Activated CD8-positive, alpha-beta T cell treated with anti-CD3 and anti-CD28 coated beads, Interleukin-2, amount 10 ng/mL, durations not matched to agents 7 days and 5 days (primary cell): Measurements from ENCODE around the gene TOP2A. TPM values are rescaled to one million over a fixed set of nuclear protein-coding genes. Genes with fewer than 3 reads are reported as not detected.

ENCODE experiments used
- ATAC-seq: fragments of 150-1000 bp; cut with Tn5 transposase; one replicate; pipeline ENCODE4 v1.10.0; 2021; ENCODE audit warnings: moderate library complexity
- CTCF ChIA-PET: fragments of 350-600 bp; sonication (Branson Sonifier 250); formaldehyde crosslinking; loops from one replicate; lab custom pipeline; 2021; ENCODE audit warnings: antibody characterized with exemption; lab: Charles Lee
- POLR2A ChIA-PET: fragments of 350-600 bp; sonication (Branson Sonifier 250); formaldehyde crosslinking; loops from one replicate; lab custom pipeline; 2021; ENCODE audit warnings: antibody characterized with exemption; lab: Charles Lee
- DNase-seq: peaks from one replicate; pipeline ENCODE4 v3.0.0-alpha.2; 2020
- H3K27ac Mint-ChIP-seq: one replicate; pipeline ENCODE4 v1.8.0; 2021; ENCODE audit warnings: mild to moderate bottlenecking, mixed read lengths
- H3K27me3 Mint-ChIP-seq: one replicate; pipeline ENCODE4 v1.8.0; 2021; ENCODE audit warnings: low read depth, mixed read lengths
- H3K36me3 Mint-ChIP-seq: one replicate; pipeline ENCODE4 v1.8.0; 2021; ENCODE audit warnings: low read depth, mixed read lengths
- H3K4me1 Mint-ChIP-seq: one replicate; pipeline ENCODE4 v1.8.0; 2021; ENCODE audit warnings: low read depth, mixed read lengths
- H3K4me3 Mint-ChIP-seq: one replicate; pipeline ENCODE4 v1.8.0; 2021; ENCODE audit warnings: mild to moderate bottlenecking, mixed read lengths
- H3K9me3 Mint-ChIP-seq: one replicate; pipeline ENCODE4 v1.8.0; 2022; ENCODE audit warnings: mixed read lengths; ENCODE audit not compliant: insufficient read depth
- total RNA-seq, 2 experiments: library from RNA; stranded (reverse); gene quantifications; one replicate each; pipeline ENCODE4 v1.2.3, GENCODE V29; 2021

Gene TOP2A
- total RNA-seq, 2 experiments from 2014 or later: 517 to 567 TPM

GRCh38 chr17:40443196-40443987 is 25.7 kb upstream of the TOP2A start, which contains the start of gene IGFBP4:
TSS of gene IGFBP4 (plus strand) at chr17:40443450. CDS start at chr17:40443736, 286 bp downstream.
- DNase-seq: peak; percentile 79
- Mint-ChIP-seq H3K4me3 (peak within 1 kb of the TSS; percentile 82), H3K27me3 (peaks cover 2% of the 10 kb centered on the region), H3K4me1 (peaks cover 56% of the 10 kb centered on the region), H3K27ac (peak within 1 kb of the TSS; percentile 92), H3K9me3 (no peaks in the 10 kb centered on the region), H3K36me3 (peaks cover 2% of the 10 kb centered on the region)
- CTCF ChIA-PET: interaction anchor here (0.8 to 5.9 kb wide), 20 partner anchors 9 to 141 kb away, joined by 3 to 78 read pairs (median 6); partner anchors contain the start of genes TNS4 and TOP2A
- peak; percentile 83 for ATAC-seq
- POLR2A ChIA-PET: interaction anchor here (0.6 to 3.3 kb wide), 8 partner anchors 14 to 530 kb away, joined by 3 to 36 read pairs (median 4); partner anchors contain the start of gene TOP2A

GRCh38 chr17:40442392-40443195 is 24.9 kb upstream of the TOP2A start:
- no peak overlapping the region for H3K27ac Mint-ChIP-seq
- H3K27me3 Mint-ChIP-seq: peaks cover 2% of the 10 kb centered on the region
- DNase-seq: no peak
- H3K9me3 Mint-ChIP-seq: no peaks in the 10 kb centered on the region
- ChIA-PET CTCF (interaction anchor here (1.6 to 5.9 kb wide), 6 partner anchors 8 to 92 kb away, joined by 3 to 78 read pairs (median 24); partner anchors contain the start of gene TOP2A), POLR2A (interaction anchor here (3.3 kb wide), 1 partner anchor 25 kb away, joined by 36 read pairs; the partner anchor contains the start of gene TOP2A)
- H3K4me3 Mint-ChIP-seq: peak overlapping the region; percentile 62
- H3K36me3 Mint-ChIP-seq: peaks cover 2% of the 10 kb centered on the region
- peaks cover 54% of the 10 kb centered on the region for H3K4me1 Mint-ChIP-seq
- no peak for ATAC-seq

GRCh38 chr17:40440166-40440565 is 22.5 kb upstream of the TOP2A start:
- Mint-ChIP-seq H3K4me3 (no peak overlapping the region), H3K4me1 (peaks cover 43% of the 10 kb centered on the region), H3K36me3 (no peaks in the 10 kb centered on the region), H3K9me3 (no peaks in the 10 kb centered on the region), H3K27me3 (peaks cover 2% of the 10 kb centered on the region), H3K27ac (no peak overlapping the region)
- ATAC-seq (no peak), DNase-seq (no peak)
- ChIA-PET CTCF (interaction anchor here (1.1 to 5.9 kb wide), 5 partner anchors 13 to 93 kb away, joined by 3 to 49 read pairs (median 3); partner anchors contain the start of gene TOP2A), POLR2A (interaction anchor here (1.3 kb wide), 1 partner anchor 24 kb away, joined by 3 read pairs; no protein-coding TSS in a partner anchor)

- no peaks in the 10 kb centered on the region for H3K9me3 Mint-ChIP-seq
- H3K27me3 Mint-ChIP-seq: peaks cover 4% of the 10 kb centered on the region
- peak; percentile 43 for DNase-seq
- no peak overlapping the region for H3K4me3 Mint-ChIP-seq
- H3K36me3 Mint-ChIP-seq: no peaks in the 10 kb centered on the region
- no peak overlapping the region for H3K27ac Mint-ChIP-seq
- CTCF ChIA-PET: interaction anchor here (0.8 to 5.1 kb wide), 11 partner anchors 10 to 123 kb away, joined by 3 to 35 read pairs (median 5); partner anchors contain the start of gene TOP2A
- peaks cover 30% of the 10 kb centered on the region for H3K4me1 Mint-ChIP-seq
- ATAC-seq: peak; percentile 48
- POLR2A ChIA-PET: interaction anchor here (0.9 to 1.3 kb wide), 3 partner anchors 12 to 96 kb away, joined by 3 to 6 read pairs (median 3); partner anchors contain the start of gene TOP2A
Measured at GRCh38 chr17:40437095-40437732, 19.5 kb upstream of the TOP2A start.

GRCh38 chr17:40436636-40437035 is 18.9 kb upstream of the TOP2A start:
- H3K9me3 Mint-ChIP-seq: no peaks in the 10 kb centered on the region
- H3K4me1 Mint-ChIP-seq: peaks cover 30% of the 10 kb centered on the region
- ATAC-seq (no peak), DNase-seq (no peak)
- H3K4me3 Mint-ChIP-seq: no peak overlapping the region
- CTCF ChIA-PET: interaction anchor here (1.0 to 5.1 kb wide), 5 partner anchors 10 to 96 kb away, joined by 3 to 35 read pairs (median 5); partner anchors contain the start of gene TOP2A
- POLR2A ChIA-PET: interaction anchor here (1.3 kb wide), 1 partner anchor 19 kb away, joined by 6 read pairs; the partner anchor contains the start of gene TOP2A
- H3K27me3 Mint-ChIP-seq: peaks cover 4% of the 10 kb centered on the region
- H3K36me3 Mint-ChIP-seq: no peaks in the 10 kb centered on the region
- H3K27ac Mint-ChIP-seq: no peak overlapping the region

- Mint-ChIP-seq H3K27ac (no peak overlapping the region), H3K4me1 (peaks cover 20% of the 10 kb centered on the region), H3K36me3 (no peaks in the 10 kb centered on the region), H3K9me3 (no peaks in the 10 kb centered on the region), H3K4me3 (no peak overlapping the region), H3K27me3 (peaks cover 8% of the 10 kb centered on the region)
- ATAC-seq (peak; percentile 77), DNase-seq (peak; percentile 54)
- POLR2A ChIA-PET: interaction anchor here (0.9 to 1.4 kb wide), 2 partner anchors 8 to 16 kb away, joined by 3 to 5 read pairs; no protein-coding TSS in a partner anchor
- CTCF ChIA-PET: interaction anchor here (1.0 to 4.0 kb wide), 8 partner anchors 9 to 127 kb away, joined by 3 to 22 read pairs (median 6); partner anchors contain the start of genes IGFBP4 and TOP2A
Measured at GRCh38 chr17:40433551-40434415, 16.1 kb upstream of the TOP2A start.

GRCh38 chr17:40432864-40433528 is 15.3 kb upstream of the TOP2A start:
- Mint-ChIP-seq H3K9me3 (no peaks in the 10 kb centered on the region), H3K27ac (no peak overlapping the region), H3K4me3 (no peak overlapping the region), H3K4me1 (peaks cover 20% of the 10 kb centered on the region), H3K27me3 (peaks cover 10% of the 10 kb centered on the region), H3K36me3 (no peaks in the 10 kb centered on the region)
- DNase-seq (no peak), ATAC-seq (peak; percentile 18)
- CTCF ChIA-PET: interaction anchor here (0.8 to 4.0 kb wide), 8 partner anchors 9 to 127 kb away, joined by 3 to 22 read pairs (median 6); partner anchors contain the start of genes IGFBP4 and TOP2A
- POLR2A ChIA-PET: interaction anchor here (1.4 kb wide), 1 partner anchor 15 kb away, joined by 3 read pairs; no protein-coding TSS in a partner anchor

GRCh38 chr17:40431231-40431602 is 13.5 kb upstream of the TOP2A start:
- no peak for ATAC-seq
- H3K4me1 Mint-ChIP-seq: peaks cover 25% of the 10 kb centered on the region
- DNase-seq: no peak
- H3K27ac Mint-ChIP-seq: no peak overlapping the region
- ChIA-PET POLR2A (interaction anchor here (0.8 to 2.1 kb wide), 2 partner anchors 14 to 91 kb away, joined by 3 to 9 read pairs; partner anchors contain the start of gene TOP2A), CTCF (interaction anchor here (1.1 to 4.0 kb wide), 4 partner anchors 13 to 101 kb away, joined by 3 to 22 read pairs (median 4); partner anchors contain the start of genes IGFBP4 and TOP2A)
- H3K4me3 Mint-ChIP-seq: no peak overlapping the region
- H3K36me3 Mint-ChIP-seq: no peaks in the 10 kb centered on the region
- H3K27me3 Mint-ChIP-seq: peaks cover 12% of the 10 kb centered on the region
- H3K9me3 Mint-ChIP-seq: no peaks in the 10 kb centered on the region
